NCI-H2081 treated with DMSO at 0.1 percent for 48 hours (cell line): Measurements from ENCODE around the gene LRGUK.
"Not testable (repeated sequence)": the region's sequence is repeated elsewhere in the genome, so short reads cannot be mapped to it uniquely, and the experiment has no call there.

Experiments used
- DNase-seq: peaks from one replicate; lab custom pipeline; 2025; lab: John Stamatoyannopoulos, UW

The LRGUK gene

GRCh38 chr7:134126966-134127848 lies at the start of gene LRGUK:
LRGUK (plus strand) TSS chr7:134127340; CDS start chr7:134127368, 28 bp downstream.
- peak; percentile 62 for DNase-seq

GRCh38 chr7:134077560-134077959 lies 49.6 kb upstream of the LRGUK start:
- not testable (repeated sequence) for DNase-seq

- no peak for DNase-seq
Measured at GRCh38 chr7:134078991-134079390, 48.1 kb upstream of the LRGUK start.

- DNase-seq: no peak
Measured at GRCh38 chr7:134081695-134082094, 45.4 kb upstream of the LRGUK start.

GRCh38 chr7:134083766-134084487 lies 43.2 kb upstream of the LRGUK start:
- no peak for DNase-seq

GRCh38 chr7:134084488-134085144 lies 42.5 kb upstream of the LRGUK start:
- no peak for DNase-seq

- no peak for DNase-seq
Measured at GRCh38 chr7:134085311-134085710, 41.8 kb upstream of the LRGUK start.

GRCh38 chr7:134086998-134087735 lies 40.0 kb upstream of the LRGUK start:
- DNase-seq: no peak

- no peak for DNase-seq
Measured at GRCh38 chr7:134088199-134088598, 38.9 kb upstream of the LRGUK start.

- DNase-seq: no peak
Measured at GRCh38 chr7:134089446-134089845, 37.7 kb upstream of the LRGUK start.

GRCh38 chr7:134098072-134098471 lies 29.1 kb upstream of the LRGUK start:
- DNase-seq: no peak

GRCh38 chr7:134101716-134102115 lies 25.4 kb upstream of the LRGUK start:
- no peak for DNase-seq

GRCh38 chr7:134104166-134104565 lies 23.0 kb upstream of the LRGUK start:
- DNase-seq: no peak

- DNase-seq: no peak
Measured at GRCh38 chr7:134105841-134106240, 21.3 kb upstream of the LRGUK start.

GRCh38 chr7:134108802-134109201 lies 18.3 kb upstream of the LRGUK start:
- DNase-seq: no peak

GRCh38 chr7:134113655-134114054 lies 13.5 kb upstream of the LRGUK start:
- no peak for DNase-seq

- DNase-seq: no peak
Measured at GRCh38 chr7:134114992-134115391, 12.1 kb upstream of the LRGUK start.

- no peak for DNase-seq
Measured at GRCh38 chr7:134120405-134120804, 6.7 kb upstream of the LRGUK start.

- no peak for DNase-seq
Measured at GRCh38 chr7:134121632-134122139, 5.5 kb upstream of the LRGUK start.

- no peak for DNase-seq
Measured at GRCh38 chr7:134122980-134123379, 4.2 kb upstream of the LRGUK start.

- no peak for DNase-seq
Measured at GRCh38 chr7:134126146-134126545, 994 bp upstream of the LRGUK start.

GRCh38 chr7:134126596-134126965 lies 559 bp upstream of the LRGUK start:
- no peak for DNase-seq
